GM06990 (cell line): ENCODE measurements around the gene ZC3H7B.

Source experiments
- DNase-seq: peaks from one replicate; pipeline ENCODE4 v3.0.0-alpha.2; 2011; ENCODE audit not compliant: insufficient read length; ENCODE audit errors: extremely low read depth
- H3K27me3 ChIP-seq: replicated peaks from 2 replicates; pipeline ENCODE4 v1.6.0; 2011; ENCODE audit warnings: low read length; ENCODE audit not compliant: control insufficient read depth, insufficient read depth
- H3K36me3 ChIP-seq: 2 replicates; pipeline ENCODE4 v1.5.1; 2011; ENCODE audit warnings: low read length; ENCODE audit not compliant: control insufficient read depth, insufficient read depth
- H3K4me3 ChIP-seq: replicated peaks from 2 replicates; pipeline ENCODE4 v1.5.1; 2011; ENCODE audit warnings: low read depth, mild to moderate bottlenecking, control low read depth, low read length
- TF ChIP-seq, protein P1 (sequence below): IDR thresholded peaks from 2 replicates; pipeline ENCODE4 v1.5.1; 2011; ENCODE audit warnings: low read length, control low read depth, mild to moderate bottlenecking, inconsistent platforms; ENCODE audit not compliant: insufficient read depth, poor library complexity, severe bottlenecking

The ZC3H7B gene, protein sequence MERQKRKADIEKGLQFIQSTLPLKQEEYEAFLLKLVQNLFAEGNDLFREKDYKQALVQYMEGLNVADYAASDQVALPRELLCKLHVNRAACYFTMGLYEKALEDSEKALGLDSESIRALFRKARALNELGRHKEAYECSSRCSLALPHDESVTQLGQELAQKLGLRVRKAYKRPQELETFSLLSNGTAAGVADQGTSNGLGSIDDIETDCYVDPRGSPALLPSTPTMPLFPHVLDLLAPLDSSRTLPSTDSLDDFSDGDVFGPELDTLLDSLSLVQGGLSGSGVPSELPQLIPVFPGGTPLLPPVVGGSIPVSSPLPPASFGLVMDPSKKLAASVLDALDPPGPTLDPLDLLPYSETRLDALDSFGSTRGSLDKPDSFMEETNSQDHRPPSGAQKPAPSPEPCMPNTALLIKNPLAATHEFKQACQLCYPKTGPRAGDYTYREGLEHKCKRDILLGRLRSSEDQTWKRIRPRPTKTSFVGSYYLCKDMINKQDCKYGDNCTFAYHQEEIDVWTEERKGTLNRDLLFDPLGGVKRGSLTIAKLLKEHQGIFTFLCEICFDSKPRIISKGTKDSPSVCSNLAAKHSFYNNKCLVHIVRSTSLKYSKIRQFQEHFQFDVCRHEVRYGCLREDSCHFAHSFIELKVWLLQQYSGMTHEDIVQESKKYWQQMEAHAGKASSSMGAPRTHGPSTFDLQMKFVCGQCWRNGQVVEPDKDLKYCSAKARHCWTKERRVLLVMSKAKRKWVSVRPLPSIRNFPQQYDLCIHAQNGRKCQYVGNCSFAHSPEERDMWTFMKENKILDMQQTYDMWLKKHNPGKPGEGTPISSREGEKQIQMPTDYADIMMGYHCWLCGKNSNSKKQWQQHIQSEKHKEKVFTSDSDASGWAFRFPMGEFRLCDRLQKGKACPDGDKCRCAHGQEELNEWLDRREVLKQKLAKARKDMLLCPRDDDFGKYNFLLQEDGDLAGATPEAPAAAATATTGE

GRCh38 chr22:41301085-41302020 is at the start of gene ZC3H7B:
TSS of gene ZC3H7B (plus strand) at chr22:41301525. CDS start at chr22:41320661, 19,136 bp downstream.
- Histone ChIP-seq H3K27me3 (no peaks in the 10 kb centered on the region), H3K36me3 (no peaks in the 10 kb centered on the region), H3K4me3 (peak within 1 kb of the TSS; percentile 87)
- TF ChIP-seq, protein P1, sequence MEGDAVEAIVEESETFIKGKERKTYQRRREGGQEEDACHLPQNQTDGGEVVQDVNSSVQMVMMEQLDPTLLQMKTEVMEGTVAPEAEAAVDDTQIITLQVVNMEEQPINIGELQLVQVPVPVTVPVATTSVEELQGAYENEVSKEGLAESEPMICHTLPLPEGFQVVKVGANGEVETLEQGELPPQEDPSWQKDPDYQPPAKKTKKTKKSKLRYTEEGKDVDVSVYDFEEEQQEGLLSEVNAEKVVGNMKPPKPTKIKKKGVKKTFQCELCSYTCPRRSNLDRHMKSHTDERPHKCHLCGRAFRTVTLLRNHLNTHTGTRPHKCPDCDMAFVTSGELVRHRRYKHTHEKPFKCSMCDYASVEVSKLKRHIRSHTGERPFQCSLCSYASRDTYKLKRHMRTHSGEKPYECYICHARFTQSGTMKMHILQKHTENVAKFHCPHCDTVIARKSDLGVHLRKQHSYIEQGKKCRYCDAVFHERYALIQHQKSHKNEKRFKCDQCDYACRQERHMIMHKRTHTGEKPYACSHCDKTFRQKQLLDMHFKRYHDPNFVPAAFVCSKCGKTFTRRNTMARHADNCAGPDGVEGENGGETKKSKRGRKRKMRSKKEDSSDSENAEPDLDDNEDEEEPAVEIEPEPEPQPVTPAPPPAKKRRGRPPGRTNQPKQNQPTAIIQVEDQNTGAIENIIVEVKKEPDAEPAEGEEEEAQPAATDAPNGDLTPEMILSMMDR = peak; percentile 62
- DNase-seq = peak; percentile 91

DNA sequence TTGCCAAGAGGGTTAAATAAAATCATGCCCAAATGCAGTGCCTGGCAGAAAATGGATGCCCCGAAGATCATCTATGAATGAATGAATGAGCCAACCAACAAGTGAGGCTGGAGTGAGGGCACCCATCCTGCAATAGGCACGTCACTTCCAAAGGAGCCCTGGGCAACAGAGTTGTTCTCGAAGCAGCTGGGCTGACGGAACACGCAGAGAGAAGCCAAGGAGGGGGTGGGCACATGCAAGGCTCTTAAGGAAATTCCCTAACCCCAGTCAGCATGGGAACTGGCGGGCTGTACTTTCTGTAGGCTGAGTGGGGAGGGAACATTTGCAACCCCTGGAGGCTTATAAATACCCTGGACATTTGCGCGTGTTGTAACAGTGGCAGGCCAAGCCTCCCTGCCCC is 49.0 kb upstream of the ZC3H7B start:
- TF ChIP-seq, protein P1 = no peak
- DNase-seq = no peak
- H3K4me3 ChIP-seq = no peak overlapping the region
- H3K36me3 ChIP-seq = peaks cover 57% of the 10 kb centered on the region
- H3K27me3 ChIP-seq = no peaks in the 10 kb centered on the region

DNA sequence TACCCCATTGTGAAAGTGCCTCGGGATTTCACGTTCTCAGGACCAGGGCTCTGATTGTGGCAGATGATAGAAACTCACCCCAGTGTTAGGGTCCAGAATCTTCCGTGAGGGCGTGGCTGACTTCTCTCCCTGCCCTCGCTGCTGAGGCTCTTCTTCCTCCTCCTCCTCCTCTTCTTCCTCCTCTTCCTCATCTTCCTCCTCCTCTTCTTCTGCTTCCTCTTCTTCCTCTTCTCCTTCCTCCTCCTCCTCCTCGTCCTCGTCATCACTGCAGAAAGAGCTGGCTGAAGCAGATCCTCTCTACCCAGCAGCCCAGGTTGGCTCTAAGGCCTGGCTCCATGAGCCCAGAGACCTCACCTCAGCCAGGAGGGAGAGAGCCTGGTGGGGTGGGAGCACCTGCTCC is 47.1 kb upstream of the ZC3H7B start:
- no peak overlapping the region for H3K4me3 ChIP-seq
- DNase-seq = no peak
- H3K36me3 ChIP-seq = peaks cover 54% of the 10 kb centered on the region
- TF ChIP-seq, protein P1 = no peak
- no peaks in the 10 kb centered on the region for H3K27me3 ChIP-seq

GRCh38 chr22:41256254-41257253 is 44.8 kb upstream of the ZC3H7B start:
- no peaks in the 10 kb centered on the region for H3K27me3 ChIP-seq
- no peak overlapping the region for H3K4me3 ChIP-seq
- no peak for DNase-seq
- H3K36me3 ChIP-seq = peaks cover 45% of the 10 kb centered on the region
- TF ChIP-seq, protein P1 = no peak
